Activated CD4-positive, alpha-beta T cell treated with anti-CD3 and anti-CD28 coated beads for 36 hours (primary cell): ENCODE measurements around the gene HTRA2. TPM values are rescaled to one million over a fixed set of nuclear protein-coding genes. Genes with fewer than 3 reads are reported as not detected.

ENCODE experiments used
- ATAC-seq: fragments of 200-7000 bp; cut with Tn5 transposase; one replicate; pipeline ENCODE4 v1.10.0; 2021; ENCODE audit warnings: mild to moderate bottlenecking, moderate library complexity
- CTCF ChIA-PET: fragments of 350-600 bp; sonication (Branson Sonifier 250); formaldehyde crosslinking; loops from one replicate; lab custom pipeline; 2021; ENCODE audit warnings: antibody characterized with exemption; lab: Charles Lee
- POLR2A ChIA-PET: fragments of 350-600 bp; sonication (Branson Sonifier 250); formaldehyde crosslinking; loops from one replicate; lab custom pipeline; 2021; ENCODE audit warnings: antibody characterized with exemption, inconsistent platforms; lab: Charles Lee
- DNase-seq: peaks from one replicate; pipeline ENCODE4 v3.0.0-alpha.2; 2020
- H3K27ac Mint-ChIP-seq: one replicate; pipeline ENCODE4 v1.8.0; 2021; ENCODE audit warnings: mixed read lengths
- H3K27me3 Mint-ChIP-seq: one replicate; pipeline ENCODE4 v1.8.0; 2021; ENCODE audit warnings: mixed read lengths
- H3K36me3 Mint-ChIP-seq: one replicate; pipeline ENCODE4 v1.8.0; 2021; ENCODE audit warnings: low read depth, mixed read lengths
- H3K4me1 Mint-ChIP-seq: one replicate; pipeline ENCODE4 v1.8.0; 2021; ENCODE audit warnings: mixed read lengths
- H3K4me3 Mint-ChIP-seq: one replicate; pipeline ENCODE4 v1.8.0; 2021; ENCODE audit warnings: mild to moderate bottlenecking, moderate library complexity, mixed read lengths
- H3K9me3 Mint-ChIP-seq: one replicate; pipeline ENCODE4 v1.8.0; 2021; ENCODE audit warnings: low read depth, mixed read lengths
- intact Hi-C, 2 experiments: fragments of 100-400 bp; cut with DNase I in 1 of 2; cut with micrococcal nuclease in 1 of 2; formaldehyde crosslinking; loops; one replicate each; pipeline versions ENCODE4 v1.14.2 to v1.15.1; 2022 to 2024; cut with DNase I, micrococcal nuclease
- total RNA-seq, 2 experiments: library from RNA; stranded (reverse); gene quantifications; one replicate each; pipeline ENCODE4 v1.2.3, GENCODE V29; 2021

HTRA2 gene
- total RNA-seq, 2 experiments from 2014 or later, result 43.5 to 47.7 TPM

DNA sequence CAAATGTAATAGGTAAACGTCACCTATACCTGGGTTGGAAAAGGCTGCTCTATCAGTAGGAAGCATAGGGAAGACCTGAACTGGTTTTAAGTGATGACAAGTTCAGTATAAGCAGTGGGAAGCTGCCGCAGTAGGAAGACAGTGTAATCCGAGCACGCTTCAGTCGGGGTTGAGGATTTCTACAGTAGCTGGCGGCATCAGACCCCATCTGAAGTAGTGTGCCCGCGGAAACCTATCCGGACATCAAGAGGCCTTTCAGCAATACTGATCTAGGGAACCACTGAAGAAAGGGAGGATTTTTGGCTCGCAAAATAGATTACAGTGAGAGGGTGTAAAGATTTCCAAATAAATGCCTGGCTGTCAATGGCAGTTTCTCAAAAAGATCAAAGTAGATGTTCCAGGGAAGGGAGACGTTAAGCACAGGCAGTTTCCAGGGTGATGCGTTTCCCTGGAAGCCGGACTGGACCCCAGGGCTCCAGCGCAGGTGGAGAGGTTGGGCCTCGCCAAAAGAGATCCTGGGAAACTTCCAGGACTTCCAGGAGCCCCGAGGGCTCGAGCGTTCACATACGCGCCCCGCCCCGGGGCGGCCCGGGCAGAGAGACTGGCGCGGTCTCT is 18.7 kb downstream of the HTRA2 start:
- Mint-ChIP-seq H3K36me3 (no peaks in the 10 kb centered on the region), H3K4me3 (peak overlapping the region; percentile 53), H3K27ac (no peak overlapping the region), H3K27me3 (peaks cover 30% of the 10 kb centered on the region), H3K4me1 (peaks cover 6% of the 10 kb centered on the region), H3K9me3 (no peaks in the 10 kb centered on the region)
- no peak for DNase-seq
- intact Hi-C loops, result loop anchor here in 1 of 2 experiments (2.0 kb wide), 1 partner anchor 18 kb away; no protein-coding TSS in a partner anchor
- no peak for ATAC-seq
- ChIA-PET CTCF (no interaction called here), POLR2A (no interaction called here)

DNA sequence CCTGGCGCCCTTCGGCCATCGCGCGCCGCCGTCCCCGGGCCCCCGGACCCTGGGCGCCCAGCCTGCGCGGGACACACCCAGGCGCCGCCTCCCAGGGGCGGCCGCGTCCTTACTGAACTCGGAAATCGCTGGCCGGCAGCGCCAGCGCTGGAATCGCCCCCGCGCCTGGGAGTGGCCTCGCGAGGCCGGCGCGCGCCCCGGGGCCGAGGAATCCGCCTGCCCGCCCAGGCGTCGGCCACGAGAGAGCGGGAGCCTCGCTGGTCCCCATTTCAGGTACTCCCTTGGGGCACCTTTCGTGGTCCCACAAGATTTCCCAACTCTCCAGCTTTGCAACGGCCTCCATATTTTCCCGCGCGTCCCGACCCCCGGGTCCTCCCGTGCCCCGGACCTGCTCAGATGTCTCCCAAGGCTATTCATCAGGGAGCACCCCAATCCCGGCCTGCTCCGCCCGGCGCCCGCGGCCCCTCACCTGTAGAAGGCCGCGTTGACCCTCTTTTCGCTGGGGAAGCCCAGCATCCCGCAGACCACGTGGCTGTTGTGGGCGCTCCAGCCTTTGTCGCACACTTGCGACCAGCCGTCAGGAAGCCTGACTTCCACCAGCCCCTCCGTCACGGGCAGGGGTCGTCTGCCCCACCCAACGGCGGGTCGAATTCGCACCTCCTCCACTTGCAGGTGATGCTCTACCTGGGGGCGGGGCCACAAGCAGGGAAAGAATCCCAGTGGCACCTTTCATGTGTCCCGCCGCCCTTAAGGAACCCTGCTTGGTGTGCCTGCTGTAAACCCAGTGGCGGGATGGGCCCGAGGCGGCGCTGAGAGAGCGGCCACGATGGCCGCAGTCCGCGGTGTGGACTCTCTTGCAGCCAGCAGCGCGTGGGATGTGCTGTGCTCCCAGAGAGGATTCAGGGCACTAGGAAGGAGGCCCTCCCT is 19.4 kb downstream of the HTRA2 start:
- intact Hi-C loops, result loop anchor here in 1 of 2 experiments (2.0 kb wide), 1 partner anchor 18 kb away; no protein-coding TSS in a partner anchor
- Mint-ChIP-seq H3K27ac (no peak overlapping the region), H3K4me1 (peaks cover 8% of the 10 kb centered on the region), H3K27me3 (peaks cover 30% of the 10 kb centered on the region), H3K4me3 (peak overlapping the region; percentile 57), H3K36me3 (no peaks in the 10 kb centered on the region), H3K9me3 (no peaks in the 10 kb centered on the region)
- ATAC-seq (peak; percentile 61), DNase-seq (peak; percentile 54)
- CTCF ChIA-PET, result interaction anchor here (0.6 kb wide), 1 partner anchor 67 kb away, joined by 3 read pairs; the partner anchor contains the start of gene CCDC142
- POLR2A ChIA-PET, result no interaction called here

DNA sequence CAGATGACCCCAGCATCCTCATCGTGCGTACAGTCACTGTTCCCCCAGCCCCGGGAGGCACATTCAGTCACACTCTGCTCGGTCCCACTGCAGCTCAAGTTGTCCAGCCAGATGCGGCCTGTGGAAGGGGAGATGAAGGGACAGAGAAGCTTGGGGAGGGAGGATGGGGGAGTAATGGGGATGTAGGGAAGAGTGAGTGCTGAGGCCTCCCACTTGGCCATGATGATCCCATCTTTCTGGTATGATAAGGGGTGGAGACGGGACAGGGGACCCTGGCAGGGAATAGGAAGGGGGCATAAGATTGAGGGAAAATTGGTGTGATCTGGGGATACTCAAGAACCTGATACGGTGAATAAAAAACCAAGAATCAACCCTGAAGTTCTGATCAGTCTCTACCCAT is 20.5 kb downstream of the HTRA2 start:
- peaks cover 8% of the 10 kb centered on the region for H3K4me1 Mint-ChIP-seq
- ATAC-seq (no peak), DNase-seq (no peak)
- H3K27ac Mint-ChIP-seq, result no peak overlapping the region
- CTCF ChIA-PET, result interaction anchor here (0.6 to 0.7 kb wide), 3 partner anchors 20 to 94 kb away, joined by 3 read pairs; partner anchors contain the start of gene CCDC142
- H3K36me3 Mint-ChIP-seq, result no peaks in the 10 kb centered on the region
- H3K4me3 Mint-ChIP-seq, result no peak overlapping the region
- POLR2A ChIA-PET, result no interaction called here
- H3K27me3 Mint-ChIP-seq, result peaks cover 30% of the 10 kb centered on the region
- H3K9me3 Mint-ChIP-seq, result no peaks in the 10 kb centered on the region
- intact Hi-C loops, result no loop called here

DNA sequence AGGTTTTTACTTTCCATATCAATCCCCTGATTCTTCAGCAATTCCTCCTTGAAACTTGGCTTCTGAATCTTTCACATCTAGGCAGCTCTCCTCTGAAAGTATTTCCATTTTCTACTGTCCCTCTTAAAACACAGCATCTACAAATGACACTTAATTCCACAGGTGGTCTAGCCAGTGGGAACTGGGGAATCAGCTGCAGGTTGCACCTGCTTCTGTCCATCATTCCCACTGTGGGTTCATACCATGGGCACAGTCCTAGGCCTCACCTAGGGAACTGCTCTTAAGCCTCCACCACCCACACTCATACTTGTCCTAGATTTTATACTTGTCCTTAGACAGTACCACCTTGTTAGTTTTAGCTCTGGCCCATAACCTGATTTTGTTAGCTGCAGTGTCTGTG is 21.8 kb downstream of the HTRA2 start:
- peaks cover 1% of the 10 kb centered on the region for H3K36me3 Mint-ChIP-seq
- H3K27ac Mint-ChIP-seq, result no peak overlapping the region

DNA sequence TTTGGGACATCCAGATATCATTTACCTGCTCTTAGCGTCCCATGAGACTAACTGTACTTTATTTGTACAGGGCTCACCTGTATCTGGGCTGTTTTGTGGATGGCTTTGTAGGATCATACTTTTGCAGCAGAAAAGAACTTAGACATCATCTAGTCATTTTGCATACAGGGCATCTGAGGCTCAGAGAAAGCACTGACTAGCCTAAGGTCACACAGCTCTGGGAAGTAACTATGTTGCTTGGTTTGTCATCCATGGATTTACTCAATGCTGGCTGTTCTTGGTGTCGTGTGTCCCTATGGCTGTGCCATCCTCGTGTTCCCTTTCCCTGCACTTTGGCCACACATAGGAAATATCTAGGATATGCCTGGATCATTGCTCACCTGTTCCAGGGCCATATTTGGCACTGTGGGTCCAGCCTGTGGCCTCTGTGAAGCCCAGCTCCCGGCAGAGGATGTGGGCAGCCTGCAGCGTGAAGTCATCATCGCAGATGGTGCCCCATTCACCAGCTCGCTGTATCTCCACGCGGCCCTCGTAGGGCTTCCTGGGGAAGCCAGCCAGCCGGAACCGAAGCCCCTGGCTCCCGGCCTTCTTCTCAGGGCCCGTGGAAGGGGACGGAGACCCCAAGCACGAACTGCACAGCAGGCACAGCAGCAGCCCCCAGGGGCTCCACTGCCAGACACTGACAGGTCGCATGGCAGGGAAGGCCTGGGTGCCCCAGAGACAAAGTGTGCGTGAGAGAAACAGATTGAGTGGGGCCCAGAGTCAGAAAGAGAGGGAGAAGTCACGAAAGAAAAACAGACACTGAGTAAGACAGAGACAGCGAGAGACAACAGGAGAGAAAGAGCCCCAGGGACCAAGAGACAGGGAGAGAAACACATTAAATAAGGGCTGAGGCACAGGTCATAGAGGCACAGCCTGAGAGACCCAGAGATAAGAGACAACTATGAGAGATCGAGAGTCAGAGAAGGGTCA is 22.5 kb downstream of the HTRA2 start:
- peak overlapping the region; percentile 2 for H3K27ac Mint-ChIP-seq
- H3K27me3 Mint-ChIP-seq, result peaks cover 27% of the 10 kb centered on the region
- DNase-seq (no peak), ATAC-seq (no peak)
- H3K4me1 Mint-ChIP-seq, result peaks cover 12% of the 10 kb centered on the region
- intact Hi-C loops, result no loop called here
- ChIA-PET CTCF (interaction anchor here (1.4 kb wide), 1 partner anchor 21 kb away, joined by 4 read pairs; no protein-coding TSS in a partner anchor), POLR2A (no interaction called here)
- H3K4me3 Mint-ChIP-seq, result no peak overlapping the region
- H3K36me3 Mint-ChIP-seq, result peaks cover 3% of the 10 kb centered on the region
- H3K9me3 Mint-ChIP-seq, result no peaks in the 10 kb centered on the region

More for the DNA sequence above, 21.8 kb downstream of the HTRA2 start:
- no peak overlapping the region for H3K4me3 Mint-ChIP-seq
- ATAC-seq (no peak), DNase-seq (no peak)
- H3K27me3 Mint-ChIP-seq, result peaks cover 29% of the 10 kb centered on the region
- H3K9me3 Mint-ChIP-seq, result no peaks in the 10 kb centered on the region
- CTCF ChIA-PET, result interaction anchor here (1.4 kb wide), 1 partner anchor 20 kb away, joined by 4 read pairs; no protein-coding TSS in a partner anchor
- POLR2A ChIA-PET, result no interaction called here
- peaks cover 12% of the 10 kb centered on the region for H3K4me1 Mint-ChIP-seq
- intact Hi-C loops, result no loop called here

DNA sequence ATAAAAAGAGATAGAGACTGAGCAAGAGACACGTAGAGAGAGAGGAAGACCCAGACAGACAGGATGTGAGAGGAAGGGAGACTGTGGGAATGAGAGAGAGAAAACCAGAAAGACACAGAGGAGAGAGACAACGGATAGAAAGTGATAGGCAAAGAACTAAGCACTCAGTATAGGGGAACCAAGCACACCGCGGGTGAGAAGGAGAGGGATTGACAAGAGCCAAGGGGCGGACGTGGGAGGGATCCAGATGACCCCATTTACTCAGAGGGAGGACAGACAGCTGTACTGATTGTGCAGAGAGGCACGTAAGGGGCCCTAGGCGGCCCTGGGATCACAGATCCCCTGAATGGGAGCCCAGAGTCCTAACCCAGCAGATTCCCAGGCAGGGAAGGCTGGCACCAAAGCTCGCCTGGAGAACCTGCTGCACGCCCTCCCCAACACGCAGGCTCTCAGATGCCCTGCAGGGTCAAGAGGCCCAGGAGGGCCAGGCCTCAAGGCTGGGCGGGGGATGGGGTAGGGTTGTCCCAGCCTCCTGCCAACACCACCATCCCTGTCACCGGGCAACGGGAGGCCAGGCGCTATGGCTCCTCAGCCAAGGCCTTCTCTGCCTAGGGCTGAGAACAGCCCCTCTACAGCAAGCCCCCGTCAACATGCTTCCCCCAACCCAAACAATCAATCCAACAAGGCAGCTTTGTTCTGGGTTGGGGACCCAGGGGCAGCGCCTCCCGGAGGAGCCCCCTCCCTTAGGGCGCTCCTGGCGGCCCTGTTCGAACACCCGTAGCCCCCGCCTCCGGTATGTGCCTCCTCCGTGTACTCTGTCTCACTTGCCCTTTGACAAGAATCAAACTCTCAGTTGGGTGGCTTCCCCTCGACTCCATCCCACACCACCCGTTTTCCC is 23.4 kb downstream of the HTRA2 start:
- POLR2A ChIA-PET, result no interaction called here
- Mint-ChIP-seq H3K9me3 (no peaks in the 10 kb centered on the region), H3K4me3 (peak overlapping the region; percentile 91), H3K36me3 (peaks cover 3% of the 10 kb centered on the region), H3K27ac (peak overlapping the region; percentile 81), H3K27me3 (peaks cover 21% of the 10 kb centered on the region), H3K4me1 (peaks cover 12% of the 10 kb centered on the region)
- intact Hi-C loops, result no loop called here
- ATAC-seq (no peak), DNase-seq (no peak)
- CTCF ChIA-PET, result interaction anchor here (1.3 kb wide), 1 partner anchor 70 kb away, joined by 3 read pairs; the partner anchor contains the start of gene TTC31

DNA sequence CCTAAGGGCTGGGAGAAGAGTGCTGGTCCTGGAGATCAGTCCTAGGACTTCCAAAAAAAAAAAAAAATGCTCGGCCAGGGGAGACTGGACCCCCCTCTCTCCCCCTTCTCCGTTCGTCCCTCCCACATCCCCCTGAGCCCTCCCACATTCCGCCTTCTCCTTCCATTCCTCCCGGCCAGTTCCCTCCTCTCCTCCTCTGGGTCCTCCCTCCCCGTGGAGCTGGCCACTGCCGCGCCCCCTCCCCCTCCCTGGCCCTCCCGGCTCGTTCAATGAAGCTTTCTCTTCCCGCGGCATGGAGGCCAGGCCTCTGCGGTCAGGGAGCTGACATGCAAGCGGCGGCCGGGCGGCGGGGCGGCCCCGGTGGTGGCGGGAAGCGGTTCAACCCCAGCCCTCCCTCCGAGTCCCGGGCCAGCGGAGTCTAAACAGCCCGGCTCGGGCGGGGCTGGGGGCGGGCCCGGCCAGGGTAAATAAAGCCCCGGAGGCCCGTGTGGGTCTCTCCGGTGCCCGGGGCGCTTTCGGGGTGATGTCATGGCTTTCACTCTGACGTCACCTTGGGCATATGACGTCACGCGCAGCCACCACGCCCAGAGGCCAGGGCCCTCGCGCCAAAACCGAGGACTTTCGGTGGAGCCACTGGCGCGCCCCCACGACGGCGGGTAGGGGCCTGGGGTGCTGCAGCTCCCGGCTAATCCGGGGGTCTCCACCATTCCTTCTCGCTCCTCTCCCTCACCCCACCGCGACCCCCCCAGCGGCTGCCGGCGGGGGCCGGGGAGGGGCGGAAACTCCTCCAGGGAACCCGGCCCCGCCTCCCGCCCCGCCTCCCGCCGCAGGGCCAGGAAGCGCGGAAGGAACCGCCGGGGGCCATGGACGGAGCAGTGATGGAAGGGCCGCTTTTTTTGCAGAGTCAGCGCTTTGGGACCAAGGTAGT is 24.4 kb downstream of the HTRA2 start, which contains the start of the genes DOK1 and LOXL3:
Gene DOK1 (plus strand): TSS at position 829 of the 928 bp plus-strand sequence. CDS start 35 bp downstream, at position 864.
Gene LOXL3 (minus strand): TSS at position 51 of the 928 bp plus-strand sequence. CDS start 1,308 bp downstream, outside the sequence.
- peaks cover 9% of the 10 kb centered on the region for H3K4me1 Mint-ChIP-seq
- H3K36me3 Mint-ChIP-seq, result peaks cover 3% of the 10 kb centered on the region
- ChIA-PET CTCF (interaction anchor here (0.5 to 1.9 kb wide), 5 partner anchors 18 to 79 kb away, joined by 3 to 8 read pairs (median 3); partner anchors contain the start of gene TTC31), POLR2A (no interaction called here)
- peak within 1 kb of the TSS; percentile 91 for H3K27ac Mint-ChIP-seq
- peak within 1 kb of the TSS; percentile 91 for H3K4me3 Mint-ChIP-seq
- DNase-seq (peak; percentile 91), ATAC-seq (peak; percentile 76)
- H3K27me3 Mint-ChIP-seq, result peaks cover 17% of the 10 kb centered on the region
- intact Hi-C loops, result loop anchor here (1.0 to 2.0 kb wide), 13 partner anchors 17 to 280 kb away; partner anchors contain the start of genes AUP1 (in 2 of the 2), HTRA2 (in 2 of the 2), TTC31 (in 2 of the 2) and C2orf81 (in 1 of the 2)
- no peaks in the 10 kb centered on the region for H3K9me3 Mint-ChIP-seq

DNA sequence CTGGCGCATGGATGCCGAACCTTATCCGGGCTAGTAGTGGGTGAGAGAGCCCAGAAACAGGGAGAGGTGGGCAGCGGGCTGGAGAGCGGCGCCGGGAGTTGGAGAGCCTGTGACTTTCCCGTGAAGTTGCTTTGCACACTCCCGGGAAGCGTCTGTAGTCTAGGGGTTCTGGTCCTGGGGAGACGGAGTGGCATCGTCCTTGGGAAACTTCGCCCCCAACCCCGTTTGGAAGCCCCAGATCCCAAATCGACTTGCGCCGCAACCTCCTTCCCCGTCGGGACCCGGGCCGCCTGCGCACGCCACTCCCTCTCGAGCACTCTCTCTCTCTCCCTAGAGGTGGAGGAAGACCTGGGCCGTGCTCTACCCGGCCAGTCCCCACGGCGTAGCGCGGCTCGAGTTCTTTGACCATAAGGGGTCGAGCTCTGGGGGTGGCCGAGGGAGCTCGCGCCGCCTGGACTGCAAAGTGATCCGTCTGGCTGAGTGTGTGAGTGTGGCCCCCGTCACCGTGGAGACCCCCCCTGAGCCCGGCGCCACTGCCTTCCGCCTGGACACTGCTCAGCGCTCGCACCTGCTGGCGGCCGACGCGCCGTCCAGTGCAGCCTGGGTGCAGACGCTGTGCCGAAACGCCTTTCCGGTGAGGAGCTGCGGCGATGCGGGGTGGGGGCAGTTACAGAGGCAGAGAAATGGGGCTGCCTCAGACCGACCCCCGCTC is 25.2 kb downstream of the HTRA2 start:
- Mint-ChIP-seq H3K27ac (peak overlapping the region; percentile 91), H3K4me1 (peaks cover 6% of the 10 kb centered on the region), H3K27me3 (peaks cover 13% of the 10 kb centered on the region), H3K4me3 (peak overlapping the region; percentile 91), H3K36me3 (peaks cover 3% of the 10 kb centered on the region), H3K9me3 (no peaks in the 10 kb centered on the region)
- DNase-seq, result peak; percentile 64
- ChIA-PET CTCF (interaction anchor here (0.6 to 1.9 kb wide), 2 partner anchors 30 to 80 kb away, joined by 4 to 8 read pairs; no protein-coding TSS in a partner anchor), POLR2A (no interaction called here)
- ATAC-seq, result peak; percentile 59
- intact Hi-C loops, result loop anchor here (1.0 to 2.0 kb wide), 13 partner anchors 16 to 279 kb away; partner anchors contain the start of genes AUP1 (in 2 of the 2), HTRA2 (in 2 of the 2), TTC31 (in 2 of the 2) and C2orf81 (in 1 of the 2)
